ENCODE results near the gene HOXA5. TPM values are rescaled to one million over a fixed set of nuclear protein-coding genes. Genes with fewer than 3 reads are reported as not detected.

The HOXA5 gene
- total RNA-seq, 1 experiment from 2014 or later, result 10.6 TPM

- no peaks in the 10 kb centered on the region for H3K9me3 Mint-ChIP-seq (ENCODE audit: low read depth, unreplicated experiment)
- no peak for TF ChIP-seq CTCF (IDR thresholded peaks at IDR 0.05; ENCODE audit: unreplicated experiment)
- no peak for DNase-seq
- H3K4me3 Mint-ChIP-seq (ENCODE audit: low read depth, unreplicated experiment), result no peak overlapping the region
- intact Hi-C loops (cut with micrococcal nuclease; ENCODE audit: unreplicated experiment), result no loop called here
- no peaks in the 10 kb centered on the region for H3K27me3 Mint-ChIP-seq (ENCODE audit: unreplicated experiment)
- peaks cover 11% of the 10 kb centered on the region for H3K4me1 Mint-ChIP-seq (ENCODE audit: low read depth, unreplicated experiment)
- CTCF ChIA-PET, result interaction anchor here (1.4 kb wide), 2 partner anchors 11 to 16 kb away, joined by 3 read pairs; no protein-coding TSS in a partner anchor
- BruUV-seq (replicated peaks), result no TSS peak
- no peak overlapping the region for H3K27ac Mint-ChIP-seq (ENCODE audit: unreplicated experiment)
- peaks cover 16% of the 10 kb centered on the region for H3K36me3 Mint-ChIP-seq (ENCODE audit: insufficient read depth, unreplicated experiment)
Observed at GRCh38 chr7:27177795-27178320, 34.4 kb upstream of the HOXA5 start.

- H3K27ac Mint-ChIP-seq (ENCODE audit: unreplicated experiment), result no peak overlapping the region
- no peaks in the 10 kb centered on the region for H3K9me3 Mint-ChIP-seq (ENCODE audit: low read depth, unreplicated experiment)
- BruUV-seq (replicated peaks), result no TSS peak
- no peak for DNase-seq
- H3K36me3 Mint-ChIP-seq (ENCODE audit: insufficient read depth, unreplicated experiment), result peaks cover 19% of the 10 kb centered on the region
- no peak for TF ChIP-seq CTCF (IDR thresholded peaks at IDR 0.05; ENCODE audit: unreplicated experiment)
- CTCF ChIA-PET, result interaction anchor here (1.4 kb wide), 2 partner anchors 12 to 15 kb away, joined by 3 read pairs; no protein-coding TSS in a partner anchor
- H3K4me1 Mint-ChIP-seq (ENCODE audit: low read depth, unreplicated experiment), result peaks cover 16% of the 10 kb centered on the region
- H3K27me3 Mint-ChIP-seq (ENCODE audit: unreplicated experiment), result no peaks in the 10 kb centered on the region
- no peak overlapping the region for H3K4me3 Mint-ChIP-seq (ENCODE audit: low read depth, unreplicated experiment)
- intact Hi-C loops (cut with micrococcal nuclease; ENCODE audit: unreplicated experiment), result no loop called here
Observed at GRCh38 chr7:27176962-27177794, 33.7 kb upstream of the HOXA5 start.

GRCh38 chr7:27176524-27176845 lies 33.0 kb upstream of the HOXA5 start:
- Mint-ChIP-seq H3K9me3 (ENCODE audit: low read depth, unreplicated experiment) (no peaks in the 10 kb centered on the region), H3K4me1 (ENCODE audit: low read depth, unreplicated experiment) (peaks cover 23% of the 10 kb centered on the region), H3K4me3 (ENCODE audit: low read depth, unreplicated experiment) (no peak overlapping the region), H3K27ac (ENCODE audit: unreplicated experiment) (no peak overlapping the region), H3K36me3 (ENCODE audit: insufficient read depth, unreplicated experiment) (peaks cover 26% of the 10 kb centered on the region), H3K27me3 (ENCODE audit: unreplicated experiment) (no peaks in the 10 kb centered on the region)
- CTCF ChIA-PET, result interaction anchor here (1.4 kb wide), 1 partner anchor 12 kb away, joined by 3 read pairs; no protein-coding TSS in a partner anchor
- no peak for DNase-seq
- TF ChIP-seq CTCF (IDR thresholded peaks at IDR 0.05; ENCODE audit: unreplicated experiment), result no peak
- intact Hi-C loops (cut with micrococcal nuclease; ENCODE audit: unreplicated experiment), result no loop called here
- no TSS peak for BruUV-seq (replicated peaks)

- Mint-ChIP-seq H3K9me3 (ENCODE audit: low read depth, unreplicated experiment) (no peaks in the 10 kb centered on the region), H3K36me3 (ENCODE audit: insufficient read depth, unreplicated experiment) (peaks cover 28% of the 10 kb centered on the region), H3K27me3 (ENCODE audit: unreplicated experiment) (no peaks in the 10 kb centered on the region), H3K27ac (ENCODE audit: unreplicated experiment) (no peak overlapping the region), H3K4me1 (ENCODE audit: low read depth, unreplicated experiment) (peaks cover 28% of the 10 kb centered on the region), H3K4me3 (ENCODE audit: low read depth, unreplicated experiment) (no peak overlapping the region)
- TF ChIP-seq CTCF (IDR thresholded peaks at IDR 0.05; ENCODE audit: unreplicated experiment), result no peak
- BruUV-seq (replicated peaks), result no TSS peak
- intact Hi-C loops (cut with micrococcal nuclease; ENCODE audit: unreplicated experiment), result no loop called here
- DNase-seq, result no peak
- CTCF ChIA-PET, result no interaction called here
Observed at GRCh38 chr7:27175626-27176523, 32.4 kb upstream of the HOXA5 start.

All from Calu3 (cell line).